Right renal pelvis (tissue), 4 donors: ENCODE results near the gene RDH14. TPM values are rescaled to one million over a fixed set of nuclear protein-coding genes. Genes with fewer than 3 reads are reported as not detected.
A peak's percentile ranks its signal among the peaks of the same experiment; 100 is the strongest.

Source experiments
- DNase-seq, 4 donors: peaks; one replicate each; pipeline ENCODE4 v3.0.0-alpha.2; 2013; ENCODE audit warnings: low read depth in 4 of 4, low spot score in 3 of 4, missing footprints in 1 of 4
- polyA plus RNA-seq, 4 donors: library from polyadenylated mRNA; unstranded; fragments of 120-200 nt; gene quantifications; one replicate each; pipeline ENCODE4 v1.2.1, GENCODE V29; 2013; ENCODE audit not compliant: insufficient read length in 4 of 4

Gene RDH14
- polyA plus RNA-seq = 10 to 100 TPM; 40.2 to 44.4 (median 42.0) TPM

DNA sequence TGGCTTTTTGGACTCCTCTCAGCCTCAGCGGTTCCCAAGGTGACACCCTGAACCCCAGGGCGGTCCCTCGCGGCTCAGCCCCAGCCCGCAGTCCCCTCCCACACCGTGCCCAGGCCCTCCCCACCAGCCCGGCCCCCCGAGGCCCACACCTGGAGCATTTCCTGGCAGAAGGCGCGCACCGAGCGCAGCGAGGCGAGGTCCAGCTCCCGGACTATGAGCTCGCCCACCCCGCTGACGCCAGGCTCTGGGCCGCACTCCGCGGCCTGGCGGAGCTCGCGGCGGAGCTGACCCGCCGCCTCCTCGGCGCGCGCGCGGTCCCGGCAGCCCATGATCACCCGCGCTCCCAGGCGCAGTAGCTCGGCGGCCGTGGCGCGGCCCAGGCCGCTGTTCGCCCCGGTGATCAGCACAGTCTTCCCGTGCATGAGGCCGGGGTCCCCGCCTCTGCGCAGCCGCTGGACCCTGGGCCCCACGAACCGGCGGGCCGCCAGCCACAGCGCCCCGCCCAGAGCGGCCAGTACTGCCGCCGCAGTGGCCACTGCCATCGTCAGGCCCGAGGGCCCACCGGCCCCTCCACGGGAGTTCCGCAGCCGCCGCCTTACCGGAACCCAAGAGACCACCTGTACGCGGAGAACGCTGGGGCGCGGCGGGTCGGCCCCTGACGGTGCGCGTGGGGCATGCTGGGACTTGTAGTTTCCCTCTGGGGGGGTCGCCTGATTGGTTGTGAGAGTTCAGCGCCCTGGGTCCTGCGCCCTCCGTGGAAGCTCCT is at the start of gene RDH14:
Gene RDH14 (minus strand): TSS at position 623 of the 766 bp plus-strand sequence. CDS start 81 bp downstream, at position 542.
- DNase-seq = peak; percentile 90 to 91 (median 90)

GRCh38 chr2:18610090-18610489 is 49.6 kb upstream of the RDH14 start:
- DNase-seq = no peak

DNA sequence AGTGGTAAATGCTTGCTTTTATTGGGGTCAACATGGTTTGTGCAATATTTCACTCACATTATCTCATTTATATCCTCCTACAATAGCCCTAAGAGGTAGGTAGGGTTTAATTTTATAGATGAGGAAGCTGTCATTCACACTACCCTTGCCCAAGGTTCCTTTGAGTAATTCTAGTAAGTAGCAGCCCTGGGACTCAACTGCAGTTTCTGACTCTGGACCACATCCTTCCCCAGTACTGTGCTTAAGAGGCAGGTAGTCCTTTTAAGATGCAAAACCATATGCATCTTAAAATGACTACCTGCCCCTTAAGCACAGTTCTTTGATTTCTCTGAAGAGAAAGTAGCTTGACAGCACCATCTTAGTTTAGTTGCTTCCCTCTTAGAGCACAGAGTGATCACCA is 44.7 kb upstream of the RDH14 start:
- DNase-seq = no peak

DNA sequence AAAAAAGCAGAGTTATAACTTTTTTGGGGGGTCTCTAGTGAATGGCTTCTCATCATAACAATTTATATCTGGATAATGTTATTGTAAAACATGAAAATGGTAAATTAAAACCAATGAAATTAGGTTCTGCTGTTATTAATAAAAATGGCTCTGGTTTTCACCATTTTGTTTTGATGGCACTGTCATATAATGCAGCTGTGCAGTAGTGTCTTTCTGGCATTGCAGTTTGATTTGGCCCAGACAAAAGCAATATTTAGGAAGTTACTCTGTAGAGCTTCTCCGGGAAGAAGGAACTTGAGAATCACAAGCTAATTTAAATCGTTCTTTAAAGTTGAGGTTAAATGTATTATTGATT is 44.1 kb upstream of the RDH14 start:
- no peak for DNase-seq

- DNase-seq = no peak
Observed at GRCh38 chr2:18603854-18604530, 43.5 kb upstream of the RDH14 start.

DNA sequence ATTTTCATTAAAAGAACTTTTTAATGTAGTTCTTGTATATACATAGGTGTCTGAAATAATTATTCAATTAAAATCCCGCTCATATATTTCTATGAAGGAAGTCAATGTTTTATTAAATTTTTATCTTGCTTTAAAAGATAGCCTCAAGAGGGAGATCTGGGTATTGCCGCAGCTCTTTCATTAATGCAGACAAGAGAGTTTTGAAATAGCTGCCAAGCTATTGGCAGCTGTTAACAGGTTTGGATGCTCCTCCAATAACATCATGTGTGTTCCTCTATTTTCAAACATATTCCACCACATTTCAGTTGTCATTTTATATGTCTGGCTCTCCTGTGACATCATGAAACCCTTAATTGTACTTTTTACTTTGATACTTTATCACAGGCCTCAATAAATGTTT is 41.8 kb upstream of the RDH14 start:
- no peak for DNase-seq

DNA sequence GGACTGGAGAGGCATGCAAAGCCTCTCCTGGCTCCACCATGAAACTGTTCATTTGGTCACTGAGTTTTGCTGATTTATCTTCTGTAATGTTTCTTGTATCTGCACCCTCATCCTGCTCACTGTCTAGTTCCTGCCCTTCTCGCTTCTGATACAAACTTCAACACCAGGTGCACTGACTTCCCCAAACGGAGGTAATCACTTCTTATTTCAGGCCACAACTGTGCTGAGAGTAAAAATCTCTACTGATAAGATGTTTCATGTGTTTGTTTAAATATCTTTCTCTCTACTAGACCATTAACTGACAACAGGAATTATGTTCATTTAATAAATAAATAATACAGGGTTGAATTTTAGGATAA is 39.8 kb upstream of the RDH14 start:
- DNase-seq = no peak

- no peak for DNase-seq
Observed at GRCh38 chr2:18599509-18600254, 39.2 kb upstream of the RDH14 start.

- DNase-seq = no peak
Observed at GRCh38 chr2:18598848-18599484, 38.5 kb upstream of the RDH14 start.

DNA sequence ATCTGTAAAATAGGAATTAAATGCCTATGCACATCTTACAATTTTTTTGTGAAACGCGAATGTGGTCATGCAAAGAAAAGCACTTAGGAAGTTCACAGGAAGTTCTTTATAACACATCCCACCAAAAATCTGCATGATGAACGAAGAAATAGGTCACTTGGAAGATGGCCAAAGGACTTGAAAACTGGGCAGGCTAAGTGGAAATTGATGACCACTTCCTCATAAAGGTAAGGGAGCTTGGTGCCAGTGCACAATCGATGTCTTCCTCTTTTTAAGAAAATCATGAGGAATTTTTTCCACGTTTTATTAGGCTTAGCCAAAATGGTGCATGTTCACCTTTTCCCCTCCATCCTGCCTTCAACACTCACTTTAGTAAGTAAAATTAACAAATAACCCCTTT is 37.2 kb upstream of the RDH14 start:
- no peak for DNase-seq

DNA sequence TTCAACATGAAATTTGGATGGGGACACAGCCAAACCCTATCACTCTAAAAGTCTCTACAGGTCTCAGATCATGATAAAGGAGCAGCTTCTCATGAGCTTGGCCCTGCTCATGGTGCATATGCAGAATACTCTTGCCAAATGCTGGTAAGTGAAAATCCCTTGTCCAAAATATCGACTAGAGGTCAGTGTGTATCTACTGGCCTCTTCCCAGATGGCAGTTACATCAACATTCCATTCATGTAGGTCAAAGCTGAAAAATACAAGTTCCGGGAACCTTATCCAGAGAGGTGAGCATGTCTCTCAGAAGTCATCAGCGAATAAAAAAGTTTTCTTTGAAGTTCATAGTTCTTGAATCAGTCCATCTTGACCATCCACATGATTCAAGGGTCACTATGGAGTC is 36.5 kb upstream of the RDH14 start:
- no peak for DNase-seq

DNA sequence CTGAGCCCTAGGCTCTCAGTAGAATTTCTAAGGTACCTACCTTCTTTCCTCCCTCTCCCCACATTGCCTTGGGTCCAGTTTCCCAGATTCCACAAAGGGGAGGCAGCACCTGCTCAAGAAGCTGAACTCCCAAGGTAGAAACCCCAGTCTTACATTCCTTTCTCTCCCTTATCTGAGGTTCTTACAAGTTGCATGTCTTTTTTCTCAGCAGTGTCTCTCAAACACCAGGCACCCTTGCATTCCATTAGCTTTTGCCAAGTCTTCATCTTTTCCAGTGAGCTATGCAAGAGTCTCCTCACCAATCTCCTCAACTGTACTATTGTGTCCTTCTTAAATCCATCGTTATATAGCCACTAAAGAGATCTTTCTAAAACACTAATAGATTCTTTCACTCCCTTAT is 33.0 kb upstream of the RDH14 start:
- DNase-seq = no peak

GRCh38 chr2:18592372-18592771 is 31.9 kb upstream of the RDH14 start:
- DNase-seq = no peak

DNA sequence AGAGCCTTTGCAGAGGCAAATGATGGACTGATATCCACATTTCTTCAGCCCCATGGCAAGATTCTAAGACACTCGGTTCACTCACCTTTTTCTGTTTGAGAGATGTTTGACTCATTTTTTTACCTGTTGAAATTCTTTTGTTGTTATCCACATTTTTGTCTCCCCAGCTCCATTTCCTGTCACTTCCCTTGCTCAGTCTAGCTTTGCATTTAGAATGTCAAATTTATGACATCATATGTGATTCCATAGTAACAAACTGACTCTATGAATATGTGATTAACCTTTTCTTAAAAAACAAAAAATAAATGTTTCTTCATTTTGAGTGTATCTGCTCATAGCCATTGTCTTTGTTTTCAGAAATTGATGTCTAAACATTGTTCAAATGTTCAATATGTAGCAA is 28.9 kb upstream of the RDH14 start, which contains the start of gene NT5C1B:
Gene NT5C1B (minus strand): TSS at position 216 of the 400 bp plus-strand sequence. CDS start 101 bp downstream, at position 115.
- no peak for DNase-seq

DNA sequence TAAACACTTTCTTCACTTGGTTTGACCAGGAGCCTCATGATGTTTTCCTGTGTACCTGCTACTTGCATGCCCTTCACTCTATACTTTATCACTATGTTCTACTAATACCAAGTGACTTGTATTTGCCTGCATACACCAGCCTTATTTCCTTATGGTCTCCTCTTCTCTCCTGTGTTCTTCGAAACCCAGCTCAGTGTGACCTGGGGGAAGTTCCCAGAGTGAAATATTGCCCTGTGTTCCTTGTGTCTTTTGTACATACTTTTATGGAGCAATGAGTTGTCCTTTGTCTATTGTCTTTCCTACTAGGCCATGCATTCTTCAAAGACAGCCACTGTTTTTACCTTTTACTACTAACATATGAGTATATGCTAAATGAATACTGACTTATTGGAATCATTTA is 28.3 kb upstream of the RDH14 start:
- DNase-seq = no peak

GRCh38 chr2:18588049-18588448 is 27.6 kb upstream of the RDH14 start:
- no peak for DNase-seq

GRCh38 chr2:18585526-18585925 is 25.1 kb upstream of the RDH14 start:
- DNase-seq = no peak

- no peak for DNase-seq
Observed at GRCh38 chr2:18584608-18584954, 24.1 kb upstream of the RDH14 start.

GRCh38 chr2:18583905-18584607 is 23.6 kb upstream of the RDH14 start:
- no peak for DNase-seq

GRCh38 chr2:18580606-18581005 is 20.2 kb upstream of the RDH14 start:
- no peak for DNase-seq

DNA sequence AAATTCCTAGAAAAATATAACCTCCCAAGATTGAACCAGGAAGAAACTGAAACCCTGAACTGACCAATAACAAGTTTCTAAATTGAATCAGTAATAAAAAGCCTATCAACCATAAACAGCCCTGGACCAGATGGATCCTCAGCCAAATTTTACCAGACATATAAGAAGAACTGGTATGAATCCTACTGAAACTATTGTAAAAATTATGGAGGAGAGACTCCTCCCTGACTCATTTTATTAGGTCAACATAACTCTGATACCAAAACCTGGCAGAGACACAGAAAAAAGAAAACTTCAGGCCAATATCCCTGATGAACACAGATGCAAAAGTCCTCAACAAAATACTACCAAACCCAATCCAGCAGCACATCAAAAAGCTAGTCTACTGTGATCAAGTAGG is 17.6 kb upstream of the RDH14 start:
- no peak for DNase-seq
